Keratinocyte (primary cell): ENCODE results near the gene MAMDC2. TPM values are rescaled to one million over a fixed set of nuclear protein-coding genes. Genes with fewer than 3 reads are reported as not detected.
A peak's percentile ranks its signal among the peaks of the same experiment; 100 is the strongest.
"Not testable (repeated sequence)": the region's sequence is repeated elsewhere in the genome, so short reads cannot be mapped to it uniquely, and the experiment has no call there.

Source experiments
- DNase-seq: peaks from one replicate; pipeline ENCODE4 v3.0.0-alpha.2; 2011; ENCODE audit warnings: low read depth, missing footprints, low spot score
- FAIRE-seq: peaks from 2 replicates; lab custom pipeline; 2011; peaks lifted over from hg19 to GRCh38; lab: Jason Lieb, UNC
- H2AFZ ChIP-seq: 2 replicates; pipeline ENCODE4 v1.6.0; 2012; ENCODE audit warnings: low read length, control low read depth, inconsistent platforms; ENCODE audit not compliant: control insufficient read depth
- H3K27ac ChIP-seq: 2 replicates; pipeline ENCODE4 v1.5.1; 2011; ENCODE audit warnings: low read length; ENCODE audit not compliant: control insufficient read depth, insufficient read depth
- H3K27me3 ChIP-seq: 3 replicates; pipeline ENCODE4 v1.6.0; 2011; ENCODE audit warnings: low read length; ENCODE audit not compliant: control insufficient read depth, insufficient read depth; ENCODE audit errors: extremely low read depth
- H3K36me3 ChIP-seq, 2 experiments: 2 replicates in 1 of 2; 3 replicates in 1 of 2; pipeline ENCODE4 v1.5.1; 2011; ENCODE audit warnings: low read length in 2 of 2, mild to moderate bottlenecking in 1 of 2; ENCODE audit not compliant: control insufficient read depth in 2 of 2, insufficient read depth in 2 of 2; ENCODE audit errors: extremely low read depth in 1 of 2
- H3K4me1 ChIP-seq: 3 replicates; pipeline ENCODE4 v1.5.1; 2011; ENCODE audit warnings: low read length; ENCODE audit not compliant: control insufficient read depth, insufficient read depth; ENCODE audit errors: extremely low read depth
- H3K4me2 ChIP-seq: 3 replicates; pipeline ENCODE4 v1.6.0; 2011; ENCODE audit warnings: low read depth, low read length; ENCODE audit not compliant: control insufficient read depth, insufficient read depth; ENCODE audit errors: extremely low read depth
- H3K4me3 ChIP-seq, 3 experiments: fragments of 200-600 bp in 1 of 3; sonication (generic) in 1 of 3; 2 replicates in 2 of 3; 3 replicates in 1 of 3; pipeline ENCODE4 v1.5.1; 2011 to 2016; ENCODE audit warnings: low read length in 3 of 3, mild to moderate bottlenecking in 3 of 3, control low read depth in 2 of 3, inconsistent platforms in 1 of 3, low read depth in 1 of 3, mixed read lengths in 1 of 3, mixed run types in 1 of 3, moderate library complexity in 1 of 3; ENCODE audit not compliant: control insufficient read depth in 2 of 3, insufficient read depth in 2 of 3; ENCODE audit errors: extremely low read depth in 1 of 3
- H3K79me2 ChIP-seq: 2 replicates; pipeline ENCODE4 v1.6.0; 2012; ENCODE audit warnings: low read length; ENCODE audit not compliant: control insufficient read depth, insufficient read depth
- H3K9ac ChIP-seq: 3 replicates; pipeline ENCODE4 v1.6.0; 2011; ENCODE audit warnings: low read length; ENCODE audit not compliant: control insufficient read depth, insufficient read depth; ENCODE audit errors: extremely low read depth
- H3K9me1 ChIP-seq: 3 replicates; pipeline ENCODE4 v1.6.0; 2011; ENCODE audit warnings: low read length; ENCODE audit not compliant: control insufficient read depth, insufficient read depth; ENCODE audit errors: extremely low read depth
- H3K9me3 ChIP-seq: 2 replicates; pipeline ENCODE4 v1.5.1; 2012; ENCODE audit warnings: low read depth, low read length; ENCODE audit not compliant: control insufficient read depth
- H4K20me1 ChIP-seq: 3 replicates; pipeline ENCODE4 v1.6.0; 2011; ENCODE audit warnings: low read length; ENCODE audit not compliant: control insufficient read depth, insufficient read depth; ENCODE audit errors: extremely low read depth
- EZH2 ChIP-seq: IDR thresholded peaks from one replicate; pipeline ENCODE4 v1.6.1; 2012; ENCODE audit warnings: inconsistent platforms, mild to moderate bottlenecking, low read length, moderate library complexity
- dilution Hi-C: fragments of 300-500 bp; cut with MboI; formaldehyde crosslinking; loops from one replicate; pipeline ENCODE4 v1.7.0; 2020; ENCODE audit warnings: low sequenced_read_pairs; ENCODE audit not compliant: extremely low pct_ligation_motif_present
- polyA plus RNA-seq, 5 experiments: library from polyadenylated mRNA; depleted of rRNA in 3 of 5; stranded (reverse) in 3 of 5; stranded (forward) in 1 of 5; unstranded in 1 of 5; fragments of >200 nt; gene quantifications; 1 replicate in 1 of 5; 2 replicates in 3 of 5; 3 replicates in 1 of 5; pipeline versions ENCODE4 v1.2.1 to v1.2.3, GENCODE V29; 2011 to 2012; ENCODE audit warnings: missing spikeins in 2 of 5, low read depth in 1 of 5, low replicate concordance in 1 of 5
- TF ChIP-seq, protein P1 (sequence below), 3 experiments: IDR thresholded peaks in 1 of 3; conservative IDR thresholded peaks in 1 of 3; optimal IDR thresholded peaks in 1 of 3; 2 replicates in 2 of 3; 3 replicates in 1 of 3; pipeline versions ENCODE3 to v1.5.1; 2011; ENCODE audit warnings: low read length in 3 of 3, mild to moderate bottlenecking in 3 of 3, moderate library complexity in 2 of 3, control low read depth in 1 of 3, inconsistent platforms in 1 of 3; ENCODE audit not compliant: insufficient read depth in 2 of 3; ENCODE audit errors: extremely low read depth in 1 of 3

The MAMDC2 gene
- polyA plus RNA-seq, 1 donor (not counting 4 experiments of a cell fraction or from before 2014, with no cell fraction given): 4.2 TPM

DNA sequence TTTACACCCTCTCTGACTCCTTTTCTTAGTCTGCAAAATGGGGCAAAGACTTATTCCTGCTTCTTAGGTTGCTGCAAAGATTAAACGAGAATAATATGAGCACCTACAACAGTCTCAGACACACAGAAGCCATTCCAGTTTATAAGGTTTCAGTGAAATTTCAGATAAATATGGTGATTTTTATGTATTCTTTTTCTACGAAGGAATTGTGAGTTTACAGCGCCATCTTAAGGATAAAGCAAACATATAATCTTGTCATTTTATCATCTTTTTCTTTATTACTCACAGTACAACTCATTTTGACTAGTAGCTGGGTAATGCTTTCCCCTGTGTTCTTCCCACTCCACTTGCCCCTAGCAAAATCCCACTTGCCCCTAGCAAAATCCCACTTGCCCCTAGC is 185.9 kb downstream of the MAMDC2 start:
- dilution Hi-C loops: no loop called here

DNA sequence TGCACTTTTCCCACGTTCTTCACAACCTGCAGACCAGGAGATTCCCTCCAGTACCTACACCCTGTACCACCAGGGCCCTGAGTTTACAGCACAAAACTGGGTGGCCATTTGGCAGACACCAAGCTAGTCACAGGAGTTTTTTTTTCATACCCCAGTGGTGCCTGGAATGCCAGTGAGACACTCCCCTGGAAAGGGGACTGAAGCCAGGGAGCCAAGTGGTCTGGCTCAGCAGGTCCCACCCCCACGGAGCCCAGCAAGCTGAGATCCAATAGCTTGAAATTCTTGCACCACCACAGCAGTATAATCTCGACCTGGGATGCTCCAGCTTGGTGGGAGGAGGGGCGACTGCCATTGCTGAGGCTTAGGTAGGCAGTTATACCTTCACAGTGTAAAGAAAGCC is 188.8 kb downstream of the MAMDC2 start:
- no peaks in the 10 kb centered on the region for H3K9me1 ChIP-seq
- FAIRE-seq (no peak), DNase-seq (no peak)
- H3K27me3 ChIP-seq: no peaks in the 10 kb centered on the region
- H3K9ac ChIP-seq: no peak overlapping the region
- no peak for TF ChIP-seq EZH2
- TF ChIP-seq, protein P1, sequence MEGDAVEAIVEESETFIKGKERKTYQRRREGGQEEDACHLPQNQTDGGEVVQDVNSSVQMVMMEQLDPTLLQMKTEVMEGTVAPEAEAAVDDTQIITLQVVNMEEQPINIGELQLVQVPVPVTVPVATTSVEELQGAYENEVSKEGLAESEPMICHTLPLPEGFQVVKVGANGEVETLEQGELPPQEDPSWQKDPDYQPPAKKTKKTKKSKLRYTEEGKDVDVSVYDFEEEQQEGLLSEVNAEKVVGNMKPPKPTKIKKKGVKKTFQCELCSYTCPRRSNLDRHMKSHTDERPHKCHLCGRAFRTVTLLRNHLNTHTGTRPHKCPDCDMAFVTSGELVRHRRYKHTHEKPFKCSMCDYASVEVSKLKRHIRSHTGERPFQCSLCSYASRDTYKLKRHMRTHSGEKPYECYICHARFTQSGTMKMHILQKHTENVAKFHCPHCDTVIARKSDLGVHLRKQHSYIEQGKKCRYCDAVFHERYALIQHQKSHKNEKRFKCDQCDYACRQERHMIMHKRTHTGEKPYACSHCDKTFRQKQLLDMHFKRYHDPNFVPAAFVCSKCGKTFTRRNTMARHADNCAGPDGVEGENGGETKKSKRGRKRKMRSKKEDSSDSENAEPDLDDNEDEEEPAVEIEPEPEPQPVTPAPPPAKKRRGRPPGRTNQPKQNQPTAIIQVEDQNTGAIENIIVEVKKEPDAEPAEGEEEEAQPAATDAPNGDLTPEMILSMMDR (optimal IDR thresholded peaks at IDR 0.05 in 1 of 3, IDR thresholded peaks at IDR 0.05 in 1 of 3, conservative IDR thresholded peaks at IDR 0.05 in 1 of 3; ENCODE audit: extremely low read depth in 1 of 3, insufficient read depth in 2 of 3, low read length in 3 of 3): no peak
- H2AFZ ChIP-seq: no peak overlapping the region
- no peaks in the 10 kb centered on the region for H3K9me3 ChIP-seq
- H3K4me3 ChIP-seq: no peak overlapping the region
- no peaks in the 10 kb centered on the region for H3K79me2 ChIP-seq
- no peaks in the 10 kb centered on the region for H3K36me3 ChIP-seq
- no peak overlapping the region for H3K27ac ChIP-seq
- dilution Hi-C loops: no loop called here
- no peak overlapping the region for H3K4me2 ChIP-seq
- H3K4me1 ChIP-seq: no peaks in the 10 kb centered on the region
- no peaks in the 10 kb centered on the region for H4K20me1 ChIP-seq

More for the DNA sequence above, 185.9 kb downstream of the MAMDC2 start:
- peak; percentile 73 for FAIRE-seq
- Histone ChIP-seq H3K4me1 (no peaks in the 10 kb centered on the region), H2AFZ (no peak overlapping the region), H3K9me3 (no peaks in the 10 kb centered on the region), H3K4me3 (no peak overlapping the region), H4K20me1 (no peaks in the 10 kb centered on the region), H3K9ac (no peak overlapping the region), H3K27ac (no peak overlapping the region), H3K27me3 (no peaks in the 10 kb centered on the region), H3K4me2 (no peak overlapping the region), H3K9me1 (no peaks in the 10 kb centered on the region), H3K36me3 (no peaks in the 10 kb centered on the region), H3K79me2 (no peaks in the 10 kb centered on the region)
- no peak for DNase-seq
- no peak for TF ChIP-seq EZH2
- TF ChIP-seq, protein P1 (optimal IDR thresholded peaks at IDR 0.05 in 1 of 3, IDR thresholded peaks at IDR 0.05 in 1 of 3, conservative IDR thresholded peaks at IDR 0.05 in 1 of 3; ENCODE audit: extremely low read depth in 1 of 3, insufficient read depth in 2 of 3, low read length in 3 of 3): peak in 2 of 3 experiments; percentile 18 to 44

DNA sequence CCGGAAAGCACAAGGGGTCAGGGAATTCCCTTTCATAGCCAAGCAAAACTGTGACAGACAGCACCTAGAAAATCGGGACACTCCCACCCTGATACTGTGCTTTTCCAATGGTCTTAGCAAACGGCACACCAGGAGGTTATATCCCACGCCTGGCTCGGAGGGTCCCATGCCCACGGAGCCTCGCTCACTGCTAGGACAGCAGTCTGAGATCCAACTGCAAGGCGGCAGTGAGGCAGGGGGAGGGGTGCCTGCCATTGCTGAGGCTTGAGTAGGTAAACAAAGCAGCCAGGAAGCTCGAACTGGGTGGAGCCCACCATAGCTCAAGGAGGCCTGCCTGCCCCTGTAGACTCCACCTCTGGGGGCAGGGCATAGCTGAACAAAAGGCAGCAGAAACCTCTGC is 190.6 kb downstream of the MAMDC2 start:
- H2AFZ ChIP-seq, H3K4me2 ChIP-seq, H3K36me3 ChIP-seq, DNase-seq, H3K9ac ChIP-seq, H4K20me1 ChIP-seq, H3K4me1 ChIP-seq, FAIRE-seq, H3K9me3 ChIP-seq, dilution Hi-C loops, H3K27ac ChIP-seq, H3K4me3 ChIP-seq, H3K27me3 ChIP-seq, H3K79me2 ChIP-seq, H3K9me1 ChIP-seq: not testable (repeated sequence)

DNA sequence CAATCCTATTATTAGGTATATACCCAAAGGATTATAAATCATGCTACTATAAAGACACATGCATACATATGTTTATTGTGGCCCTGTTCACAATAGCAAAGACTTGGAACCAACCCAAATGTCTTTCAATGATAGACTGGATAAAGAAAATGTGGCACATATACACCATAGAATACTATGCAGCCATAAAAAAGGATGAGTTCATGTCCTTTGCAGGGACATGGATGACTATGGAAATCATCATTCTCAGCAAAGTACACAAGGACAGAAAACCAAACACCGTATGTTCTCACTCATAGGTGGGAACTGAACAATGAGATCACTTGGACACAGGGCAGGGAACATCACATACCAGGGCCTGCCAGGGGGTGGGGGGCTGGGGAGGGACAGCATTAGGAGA is 202.3 kb downstream of the MAMDC2 start:
- H3K27ac ChIP-seq, H3K4me1 ChIP-seq, H2AFZ ChIP-seq, H3K9me3 ChIP-seq, H3K9ac ChIP-seq, H3K4me2 ChIP-seq, H3K27me3 ChIP-seq, H3K36me3 ChIP-seq, FAIRE-seq, H3K79me2 ChIP-seq, DNase-seq, H3K4me3 ChIP-seq, H4K20me1 ChIP-seq, H3K9me1 ChIP-seq, dilution Hi-C loops: not testable (repeated sequence)
